AG20443 (cell line): ENCODE measurements around the gene MEF2C.
A peak's percentile ranks its signal among the peaks of the same experiment; 100 is the strongest.

Source experiments
- DNase-seq: peaks from one replicate; pipeline ENCODE4 v3.0.0; 2012; ENCODE audit warnings: low spot score, mixed read lengths

The MEF2C gene

DNA sequence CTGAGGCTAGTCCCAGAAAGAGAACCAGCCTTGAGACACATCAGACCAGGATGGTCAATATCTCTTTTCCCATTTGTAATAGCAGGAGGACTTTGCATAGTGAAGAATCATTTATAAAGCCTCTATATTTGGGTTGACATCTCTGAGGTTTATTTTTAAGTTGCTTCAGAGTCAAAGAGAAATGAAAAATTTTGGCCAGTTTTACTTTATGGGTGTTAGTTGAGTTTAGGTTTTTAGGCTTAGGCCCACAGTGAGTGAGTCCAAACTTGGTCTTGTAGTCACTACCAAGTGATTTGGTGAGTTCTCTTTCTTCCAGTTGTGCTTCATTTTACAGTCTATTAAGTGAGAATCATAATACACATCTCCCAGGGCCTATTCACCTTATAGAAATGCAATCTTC lies 5.3 kb upstream of the MEF2C start:
- no peak for DNase-seq

DNA sequence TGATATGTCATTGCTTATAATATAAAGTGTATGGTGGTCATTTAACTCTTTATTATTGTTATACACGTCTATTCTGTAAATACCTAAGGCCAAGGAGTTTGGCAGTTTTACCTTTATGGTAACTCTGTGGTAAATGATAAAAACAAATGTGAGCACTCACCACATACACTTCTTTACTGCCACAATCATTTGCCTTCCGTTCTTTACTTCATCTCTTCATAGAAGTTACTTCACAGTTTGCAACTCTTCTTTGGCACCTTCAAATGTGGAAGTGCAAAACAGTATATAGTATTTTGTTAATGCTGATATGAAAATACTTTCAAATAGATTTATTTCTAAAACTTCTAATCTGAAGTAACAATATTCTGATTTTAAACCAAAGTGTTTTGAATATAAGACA lies 4.4 kb upstream of the MEF2C start:
- no peak for DNase-seq

DNA sequence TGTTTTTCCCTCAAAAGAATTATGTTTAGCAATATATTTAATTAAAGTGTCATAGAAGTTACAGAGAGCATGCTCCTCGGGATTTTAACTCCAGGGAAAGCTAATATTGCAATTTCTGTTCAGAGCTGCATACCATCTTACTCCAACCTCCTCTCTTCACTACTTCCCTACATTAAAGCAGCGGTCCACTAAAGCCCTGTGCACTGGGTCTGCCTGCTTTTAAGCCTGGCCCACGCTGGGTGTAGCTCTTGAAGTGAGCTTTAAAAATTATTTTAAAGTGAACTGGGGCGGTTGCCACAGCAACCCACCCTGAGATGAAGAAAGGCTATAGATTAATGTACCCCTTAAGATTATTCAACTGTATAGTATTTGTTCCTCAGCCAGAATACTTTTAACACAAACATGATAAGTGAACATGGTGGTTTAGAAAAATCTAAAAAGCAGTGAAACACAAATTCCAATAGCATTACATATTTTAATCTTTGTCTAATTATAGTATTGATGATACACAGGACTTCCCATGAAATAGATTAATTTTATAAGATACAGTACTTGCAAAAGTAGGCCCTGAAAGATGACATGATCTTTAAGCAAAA lies 3.9 kb upstream of the MEF2C start:
- DNase-seq: no peak

DNA sequence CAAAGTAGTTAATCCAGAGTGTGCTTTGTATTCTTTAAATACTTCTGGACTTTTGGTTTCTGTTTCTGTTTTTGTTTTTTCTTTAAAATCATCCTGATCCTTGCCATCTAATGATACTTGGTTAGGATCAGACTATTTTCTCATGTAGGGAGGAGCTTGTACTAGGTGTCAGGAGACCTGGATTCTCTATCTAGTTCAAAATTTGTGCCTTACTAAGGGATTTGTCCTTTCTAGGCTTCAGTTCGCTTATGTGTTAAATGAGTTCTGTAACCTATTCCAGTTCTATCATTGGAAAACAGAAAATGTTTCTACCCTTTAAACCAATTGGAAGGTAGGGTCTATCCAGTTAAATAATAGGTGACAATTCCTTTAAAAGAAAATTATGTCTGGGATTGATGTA lies 3.3 kb upstream of the MEF2C start:
- DNase-seq: no peak

DNA sequence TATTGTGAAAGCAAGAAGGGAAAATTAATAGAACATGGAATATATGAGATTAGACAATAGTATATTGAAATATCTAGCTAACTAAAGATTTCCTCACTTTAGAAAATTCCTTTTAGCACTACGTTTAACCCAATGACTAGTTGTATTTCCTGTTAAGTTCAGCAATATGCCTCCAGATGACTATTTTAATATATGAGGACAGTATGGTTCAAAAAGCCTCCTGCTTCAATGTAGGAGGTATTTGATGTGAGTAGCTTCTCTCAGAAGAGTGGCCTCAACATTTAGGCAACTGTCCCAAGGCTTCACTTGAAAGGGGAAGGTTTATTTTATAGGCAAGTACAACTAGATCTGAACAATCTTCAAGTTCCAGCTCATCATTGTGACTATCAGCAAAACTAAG lies 2.0 kb upstream of the MEF2C start:
- no peak for DNase-seq

DNA sequence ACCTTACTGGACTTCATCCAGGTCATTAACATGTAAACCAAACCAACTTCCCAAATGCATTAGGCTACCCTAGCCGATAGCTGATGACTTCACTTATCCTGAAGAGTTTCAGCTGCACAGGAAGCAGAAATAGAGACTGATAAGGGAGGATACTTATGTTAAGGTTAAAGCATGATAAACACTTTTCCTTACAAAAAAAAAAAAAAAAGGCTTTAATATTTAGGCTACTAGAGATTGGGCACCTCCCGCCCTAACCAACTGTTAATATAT lies 1.6 kb upstream of the MEF2C start:
- no peak for DNase-seq

DNA sequence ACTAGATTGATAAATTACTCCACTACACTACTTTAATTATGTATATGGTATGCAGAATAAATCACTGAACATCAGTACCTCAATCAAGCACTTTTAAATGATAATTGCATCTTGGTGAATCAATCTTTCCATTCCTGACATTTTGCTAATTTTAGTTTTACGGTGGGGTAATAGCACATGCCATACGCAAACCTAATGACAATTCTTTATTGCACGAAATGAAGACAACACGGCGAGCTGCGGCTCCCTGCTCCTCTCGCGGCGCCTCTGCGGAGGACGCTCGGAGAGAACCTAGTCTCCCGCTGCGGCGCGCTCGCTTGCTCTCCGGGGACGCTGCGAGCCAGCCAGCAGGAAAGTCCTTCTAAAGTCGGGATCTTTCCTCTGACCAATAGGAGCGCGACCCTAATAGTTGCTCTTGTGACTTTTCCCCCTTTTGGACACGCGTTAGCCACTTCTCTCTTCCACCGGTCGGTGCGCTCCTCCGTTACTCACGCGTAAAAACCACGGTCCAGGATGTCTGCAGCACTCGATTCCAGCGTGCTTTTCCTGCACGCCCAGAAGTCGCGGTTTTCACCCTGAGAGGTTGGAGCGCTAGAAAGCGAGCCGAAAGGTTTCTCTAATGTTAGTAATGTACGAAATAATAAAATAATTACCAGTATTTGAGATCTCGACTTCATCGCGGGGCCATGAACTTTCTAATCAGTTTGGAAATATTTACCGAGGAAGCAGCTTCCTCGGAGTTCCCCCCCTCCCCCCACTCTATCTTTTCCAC lies 1.0 kb upstream of the MEF2C start:
- DNase-seq: peak; percentile 65

DNA sequence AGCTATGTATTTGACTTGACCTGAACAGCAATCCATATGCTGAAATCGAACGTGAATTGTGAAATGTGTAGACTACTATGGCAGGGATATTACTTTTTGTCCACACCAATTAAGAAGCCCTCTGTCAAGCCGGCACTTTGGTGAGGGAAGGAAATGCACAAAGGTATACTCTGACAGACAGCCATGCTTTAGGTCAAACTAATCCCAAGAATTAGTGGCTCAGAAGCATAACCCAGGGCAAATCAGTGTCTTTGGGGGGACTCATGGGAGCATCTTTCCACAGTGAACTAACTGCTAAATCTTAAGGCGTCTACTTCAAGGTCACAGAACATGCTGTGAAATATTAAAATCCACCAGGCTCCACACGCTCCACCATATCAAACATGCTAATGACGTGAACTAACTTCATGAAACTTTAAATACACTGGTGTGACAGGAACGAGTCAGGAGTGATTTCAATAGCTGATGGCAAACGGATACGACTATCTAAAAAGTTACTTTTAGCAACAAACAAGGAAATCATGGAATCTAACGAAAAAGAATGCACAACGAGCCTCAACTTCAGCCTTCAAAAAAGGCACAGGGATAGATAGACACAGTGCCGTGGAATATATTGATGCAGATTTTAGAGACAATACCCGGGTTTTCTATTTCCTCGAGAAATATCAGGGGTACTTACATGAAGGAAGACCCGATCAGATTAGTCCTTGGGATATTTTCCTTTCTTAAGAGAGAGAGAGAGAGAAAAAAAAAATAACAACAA lies 527 bp downstream of the MEF2C start:
- DNase-seq: no peak

DNA sequence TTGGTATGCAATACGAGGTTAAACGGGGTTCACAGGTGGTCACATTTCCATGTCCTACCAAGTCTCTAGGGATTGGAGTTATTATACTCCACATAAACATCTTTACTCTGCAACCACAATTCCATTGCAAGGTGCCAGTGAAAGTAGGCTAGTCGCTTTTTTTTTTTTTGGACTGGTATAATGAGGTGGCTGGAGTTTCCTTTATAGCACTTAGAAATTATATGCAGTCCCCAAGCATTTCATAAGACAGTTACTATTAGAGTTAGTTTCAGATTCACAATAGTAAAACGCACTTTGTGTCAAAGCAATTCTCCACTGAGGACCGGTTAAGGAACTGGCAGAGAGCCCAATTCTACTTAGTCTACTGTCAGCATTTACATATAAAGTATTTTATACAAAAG lies 1.4 kb downstream of the MEF2C start:
- no peak for DNase-seq

DNA sequence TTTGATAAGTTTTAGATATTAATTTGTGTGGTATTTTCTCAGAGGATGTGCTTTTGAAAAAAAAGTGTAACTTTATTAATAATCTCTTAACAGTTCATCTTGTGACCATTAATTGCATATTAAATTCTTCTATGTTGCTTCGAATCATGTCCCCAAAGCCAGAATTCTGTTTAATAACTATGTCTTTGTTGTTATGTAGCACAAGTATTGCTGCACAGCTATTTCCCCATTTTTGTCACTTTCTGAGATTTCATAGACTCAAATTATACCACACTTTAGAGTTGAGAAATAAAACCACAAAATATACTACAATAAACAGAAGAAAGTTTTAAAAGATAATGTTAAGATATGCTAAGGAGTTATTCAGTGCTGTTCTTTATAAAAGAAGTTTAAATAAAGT lies 2.8 kb downstream of the MEF2C start:
- DNase-seq: no peak

DNA sequence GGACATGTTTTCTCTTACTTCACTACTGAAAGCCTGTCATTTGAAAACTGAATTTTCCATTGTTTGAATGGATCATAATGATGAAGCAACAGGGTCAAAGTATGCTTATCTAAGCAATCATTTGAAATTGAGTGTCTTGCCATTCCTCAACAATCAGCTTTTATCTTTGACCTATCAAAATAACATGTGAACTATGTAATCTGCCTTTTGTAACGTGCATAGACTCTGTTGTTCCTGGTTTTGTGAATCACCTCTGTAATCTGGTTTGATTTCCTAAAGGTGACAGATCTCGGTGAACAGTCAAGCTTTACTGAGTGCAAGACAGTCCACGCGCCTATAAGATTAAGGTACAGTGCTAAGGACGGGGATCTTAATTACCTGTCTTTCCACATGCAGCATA lies 3.3 kb downstream of the MEF2C start:
- no peak for DNase-seq

DNA sequence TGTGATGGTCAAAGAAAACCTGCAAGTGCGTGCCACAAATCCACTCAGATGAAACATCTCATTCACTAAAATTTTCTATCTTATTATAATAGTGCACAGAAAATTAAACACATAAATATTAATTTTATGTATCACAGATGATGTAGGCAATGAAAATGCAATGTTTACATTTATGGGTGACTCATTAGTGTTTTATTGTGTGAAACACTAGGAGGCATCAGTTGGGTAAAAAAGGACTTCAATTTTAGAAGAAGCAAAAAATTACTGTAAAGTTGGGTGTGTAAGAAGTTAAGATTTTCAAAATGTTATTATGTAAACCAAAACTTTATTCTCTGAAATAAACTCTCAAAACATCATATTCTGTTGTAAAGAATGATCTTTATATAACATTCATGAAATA lies 4.0 kb downstream of the MEF2C start:
- DNase-seq: no peak

DNA sequence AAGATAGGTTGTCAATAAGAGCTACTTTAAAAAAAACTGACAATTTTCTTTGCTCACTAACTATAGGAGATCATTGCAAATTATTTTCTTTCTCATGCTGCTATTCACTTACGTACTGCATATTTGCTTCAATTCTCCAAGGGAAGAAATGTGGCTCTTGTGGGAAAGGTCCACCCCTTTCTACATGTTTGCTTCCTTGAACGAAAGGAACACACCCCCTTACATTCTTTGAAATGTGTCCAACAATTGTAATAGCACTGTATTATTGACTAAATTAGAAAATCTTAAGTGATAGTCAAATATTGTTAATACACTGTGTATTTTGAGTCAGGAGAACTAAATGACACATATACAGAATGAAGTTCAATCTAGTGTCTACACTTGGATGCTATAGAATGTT lies 5.2 kb downstream of the MEF2C start:
- no peak for DNase-seq

DNA sequence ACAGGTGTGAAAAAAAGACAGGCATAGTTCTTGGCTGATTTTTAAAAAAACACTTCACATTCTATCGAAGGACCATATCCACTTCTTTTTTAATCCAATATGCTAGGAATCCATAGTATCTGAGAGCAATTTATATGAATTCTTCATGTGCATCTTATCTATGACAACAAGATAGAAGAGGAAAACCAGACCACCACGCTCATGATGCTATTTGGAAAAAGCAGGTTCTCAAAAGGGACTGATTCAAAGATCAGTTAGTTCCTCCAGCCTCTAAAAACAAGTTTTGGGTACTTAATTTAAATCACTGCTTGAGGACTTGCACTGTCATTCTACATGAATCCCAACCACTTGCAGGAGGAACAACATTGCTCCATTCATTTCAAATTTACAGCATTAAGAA lies 6.3 kb downstream of the MEF2C start:
- no peak for DNase-seq

DNA sequence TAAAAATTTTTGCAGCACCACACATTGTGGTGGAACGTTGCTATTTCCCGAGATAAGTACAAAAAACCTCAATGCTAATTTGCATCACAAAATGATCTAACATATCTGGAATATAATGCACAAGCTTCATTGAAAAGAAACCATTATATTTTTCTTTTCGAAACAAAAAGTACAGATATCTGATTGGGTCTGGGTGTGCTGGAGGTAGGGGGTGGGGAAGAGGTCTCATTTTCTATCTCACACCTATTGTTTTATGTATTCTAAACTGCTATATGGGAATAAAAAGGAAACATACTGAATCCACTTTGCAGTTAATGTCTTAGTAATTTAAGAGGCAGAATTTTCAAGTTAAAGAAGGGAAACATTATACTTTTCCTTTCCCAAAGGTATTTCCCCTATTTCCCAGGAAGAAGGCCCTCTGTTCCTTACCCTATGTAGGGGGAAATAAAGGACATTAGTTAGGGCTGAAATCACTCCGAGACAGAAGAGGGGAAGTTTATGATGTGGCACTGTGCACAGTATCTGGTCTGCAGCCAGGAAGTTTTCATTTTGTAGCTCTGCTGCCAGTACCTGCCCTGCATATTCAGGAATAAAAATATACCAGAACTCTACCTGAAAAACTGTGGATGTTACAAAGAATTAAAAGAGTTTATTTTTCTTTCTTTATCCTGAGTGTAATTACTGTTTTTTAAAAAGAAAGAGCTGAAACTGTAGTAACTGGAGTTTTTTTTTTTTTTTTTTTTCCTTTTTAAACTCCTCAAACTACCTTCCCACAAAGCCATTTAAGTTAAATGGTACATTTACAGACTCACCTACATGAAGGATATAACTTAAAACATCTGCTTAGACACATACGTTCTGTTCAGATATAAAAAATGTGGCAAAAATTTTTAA lies 7.4 kb downstream of the MEF2C start:
- no peak for DNase-seq

DNA sequence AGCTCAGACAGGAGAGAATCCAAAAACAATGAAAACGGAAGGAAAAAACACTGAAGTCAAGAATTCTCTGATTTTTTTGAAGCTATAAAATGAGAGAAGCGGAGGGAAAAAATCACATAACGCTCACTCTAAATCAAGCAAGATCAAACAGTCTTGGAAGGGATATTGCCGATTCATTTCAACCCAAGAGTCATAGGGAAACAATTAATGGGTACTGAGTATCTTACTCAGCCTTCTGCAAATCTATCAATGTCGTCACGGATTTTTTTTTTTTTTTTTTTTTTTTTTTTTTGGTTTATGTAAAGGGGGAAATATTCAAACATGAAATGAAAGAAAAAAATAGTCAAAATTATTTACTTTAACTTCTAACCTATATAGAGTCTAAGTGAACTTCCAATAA lies 9.5 kb downstream of the MEF2C start:
- no peak for DNase-seq

DNA sequence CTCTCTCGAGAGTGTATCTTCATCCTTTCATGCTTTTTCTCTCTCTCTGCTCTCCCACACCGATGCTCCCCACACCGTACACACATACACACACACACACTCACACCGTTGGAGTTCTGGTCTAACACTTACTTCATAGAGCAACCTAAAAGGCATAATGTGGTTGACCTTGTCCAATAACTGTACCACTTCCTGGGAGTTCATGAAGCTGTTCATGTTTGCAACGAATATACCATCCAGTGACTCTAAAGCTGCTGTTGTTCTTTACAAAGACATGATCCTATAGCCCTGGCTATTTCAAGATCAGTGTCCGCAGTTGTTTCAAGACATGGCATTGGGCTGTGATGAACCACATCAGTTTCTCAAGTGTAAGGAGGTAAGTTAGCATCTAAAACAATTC lies 10.0 kb downstream of the MEF2C start:
- DNase-seq: no peak

DNA sequence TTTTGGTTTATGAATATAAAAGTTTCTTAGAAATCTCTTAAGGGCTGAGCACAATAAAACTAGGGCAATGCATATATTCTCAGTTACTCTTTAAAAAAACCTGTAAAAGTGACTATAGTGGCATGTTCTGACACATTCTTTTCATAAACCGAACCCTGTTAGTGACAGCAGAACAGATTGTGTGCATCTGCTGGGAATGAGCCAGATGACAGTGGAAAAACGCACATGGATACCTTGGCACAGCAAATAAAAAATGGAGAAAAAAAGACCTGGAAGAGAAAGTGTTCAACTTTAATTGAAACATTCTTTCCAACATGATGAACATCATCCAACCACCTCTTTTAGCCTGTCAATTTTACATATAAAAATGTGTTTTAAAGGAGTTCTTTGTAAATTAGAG lies 12.7 kb downstream of the MEF2C start:
- DNase-seq: no peak

DNA sequence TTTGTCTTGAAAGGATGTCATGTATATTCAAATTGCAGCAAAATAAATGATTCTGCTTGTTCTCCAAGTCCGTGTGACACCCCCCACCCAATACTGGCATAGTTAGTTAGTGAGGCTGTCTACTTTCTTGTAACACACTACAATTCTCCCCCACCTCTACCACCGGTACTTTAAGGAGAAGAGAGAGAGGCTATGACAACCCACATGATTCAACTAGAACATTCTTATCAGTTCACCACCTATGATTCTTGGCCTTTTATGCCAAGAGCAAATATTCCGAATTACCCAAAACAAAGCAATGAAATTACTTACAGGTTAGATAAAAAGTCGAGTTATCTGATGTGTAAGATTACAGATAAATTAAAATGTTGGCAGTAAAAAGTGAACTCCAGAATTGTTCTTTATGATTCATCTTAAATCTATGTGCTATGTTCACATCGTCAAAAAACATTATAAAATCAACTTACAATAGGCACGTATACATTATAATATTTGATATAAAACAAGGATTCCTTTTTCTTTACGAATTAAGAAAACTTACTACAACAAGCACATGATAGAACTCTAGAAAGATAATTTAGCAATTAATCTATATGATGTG lies 14.4 kb downstream of the MEF2C start:
- DNase-seq: no peak

DNA sequence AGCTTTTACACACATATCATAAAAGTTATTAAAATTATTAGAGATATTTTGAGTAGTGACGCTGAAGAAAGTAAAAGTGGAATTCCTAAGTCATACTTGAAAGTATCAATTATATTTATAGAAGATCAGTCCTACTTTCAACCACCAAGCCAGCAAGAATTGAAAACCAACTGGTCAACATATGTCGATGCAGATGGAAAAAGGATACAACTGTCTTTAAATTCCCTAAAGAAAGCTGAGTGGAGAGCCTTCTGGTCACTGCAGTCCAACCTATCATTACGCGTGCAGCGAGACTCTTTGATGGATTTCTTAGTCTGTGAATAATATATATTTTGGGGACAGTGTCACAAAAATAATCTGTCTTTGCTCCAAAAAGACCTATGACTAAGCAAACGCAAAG lies 15.3 kb downstream of the MEF2C start:
- no peak for DNase-seq

DNA sequence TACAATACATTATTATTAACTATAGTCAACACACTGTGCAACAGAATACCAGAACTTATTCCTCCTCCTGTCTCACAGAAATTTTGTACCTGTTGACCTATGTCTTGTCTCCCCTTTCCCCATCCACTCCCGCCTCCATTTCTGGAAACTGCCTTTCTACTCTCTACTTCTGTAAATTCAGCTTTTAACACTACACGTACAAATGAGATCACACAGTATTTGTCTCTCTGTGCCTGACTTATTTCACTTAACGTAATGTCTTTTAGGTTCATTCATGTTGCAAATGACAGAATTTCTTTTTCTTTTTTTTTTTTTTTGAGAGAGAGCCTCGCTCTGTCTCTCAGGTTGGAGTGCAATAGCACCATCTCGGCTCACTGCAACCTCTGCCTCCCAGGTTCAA lies 19.5 kb downstream of the MEF2C start:
- no peak for DNase-seq

DNA sequence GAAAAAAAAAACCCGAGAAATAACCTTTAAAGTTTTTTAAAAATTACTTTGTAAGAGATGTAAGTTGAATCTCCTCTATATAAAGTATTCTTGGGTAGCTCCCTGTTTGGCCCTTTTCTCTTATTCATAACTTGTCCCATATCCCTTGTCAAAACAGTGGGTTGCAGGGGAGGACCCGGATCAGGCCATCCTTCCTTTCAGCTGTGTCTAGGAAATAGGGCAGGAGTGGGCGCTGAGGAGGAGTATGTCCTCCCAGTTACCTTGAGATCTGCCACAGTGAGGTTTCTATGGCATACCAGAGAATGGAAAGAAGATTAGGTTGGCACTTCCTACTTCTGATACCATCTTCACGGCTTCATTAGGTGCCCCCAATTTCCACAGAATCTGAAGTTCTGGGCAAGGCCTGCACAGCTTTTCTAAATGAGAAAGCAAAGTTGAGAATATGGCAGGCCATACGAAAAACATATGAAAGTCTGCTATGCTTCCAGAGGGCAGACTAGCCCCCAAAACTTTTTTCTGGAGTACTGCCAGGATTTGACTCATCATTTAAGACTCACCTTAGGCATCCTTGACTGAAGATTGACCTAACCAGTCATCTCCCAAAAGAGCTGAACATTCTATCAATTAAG lies 20.3 kb downstream of the MEF2C start:
- DNase-seq: no peak
